MCF 10A (cell line): ENCODE results near the gene TMPRSS11A. TPM values are rescaled to one million over a fixed set of nuclear protein-coding genes. Genes with fewer than 3 reads are reported as not detected.

ENCODE experiments used
- BruUV-seq: library from RNA; stranded (reverse); fragments of 400-500 nt; replicated peaks from 2 replicates; lab custom pipeline; 2021; lab: Mats Ljungman, UMichigan
- CTCF ChIA-PET: fragments of 300-600 bp; sonication (Branson Sonifier 250); formaldehyde crosslinking; extraction: SDS; loops from one replicate; lab custom pipeline; 2021; ENCODE audit warnings: antibody characterized with exemption, inconsistent platforms; lab: Yijun Ruan, JAX
- POLR2A ChIA-PET: fragments of 300-600, 350-650 bp; sonication (Branson Sonifier 250); formaldehyde crosslinking; extraction: SDS; loops from one replicate; lab custom pipeline; 2020; ENCODE audit warnings: antibody characterized with exemption, inconsistent platforms; lab: Yijun Ruan, JAX
- DNase-seq: peaks from one replicate; pipeline ENCODE4 v3.0.0-alpha.2; 2018; ENCODE audit not compliant: unreplicated experiment
- H3K27ac Mint-ChIP-seq: one replicate; pipeline ENCODE4 v1.8.0; 2022; ENCODE audit warnings: mild to moderate bottlenecking, low read depth, mixed read lengths; ENCODE audit not compliant: unreplicated experiment
- H3K27me3 Mint-ChIP-seq: one replicate; pipeline ENCODE4 v1.8.0; 2022; ENCODE audit warnings: mixed read lengths; ENCODE audit not compliant: insufficient read depth, unreplicated experiment
- H3K36me3 Mint-ChIP-seq: one replicate; pipeline ENCODE4 v1.8.0; 2022; ENCODE audit warnings: mild to moderate bottlenecking, moderate library complexity, mixed read lengths; ENCODE audit not compliant: insufficient read depth, unreplicated experiment
- H3K4me1 Mint-ChIP-seq: one replicate; pipeline ENCODE4 v1.8.0; 2022; ENCODE audit warnings: mixed read lengths; ENCODE audit not compliant: insufficient read depth, unreplicated experiment
- H3K4me3 Mint-ChIP-seq: one replicate; pipeline ENCODE4 v1.8.0; 2022; ENCODE audit warnings: mild to moderate bottlenecking, moderate library complexity, mixed read lengths; ENCODE audit not compliant: unreplicated experiment
- H3K9me3 Mint-ChIP-seq: one replicate; pipeline ENCODE4 v1.8.0; 2022; ENCODE audit warnings: mixed read lengths; ENCODE audit not compliant: unreplicated experiment
- intact Hi-C: fragments of 100-400 bp; cut with micrococcal nuclease; formaldehyde crosslinking; loops from 2 replicates; pipeline ENCODE4 v1.14.1; 2022
- total RNA-seq: library from RNA; stranded (reverse); gene quantifications from 2 replicates; pipeline ENCODE4 v1.2.3, GENCODE V29; 2022
- TF ChIP-seq, protein P1 (sequence below): fragments of 200-600 bp; IDR thresholded peaks from one replicate; pipeline ENCODE4 v1.8.0; 2022; ENCODE audit warnings: antibody characterized with exemption, mild to moderate bottlenecking; ENCODE audit not compliant: unreplicated experiment

The TMPRSS11A gene
- total RNA-seq, 1 experiment from 2014 or later = not detected

DNA sequence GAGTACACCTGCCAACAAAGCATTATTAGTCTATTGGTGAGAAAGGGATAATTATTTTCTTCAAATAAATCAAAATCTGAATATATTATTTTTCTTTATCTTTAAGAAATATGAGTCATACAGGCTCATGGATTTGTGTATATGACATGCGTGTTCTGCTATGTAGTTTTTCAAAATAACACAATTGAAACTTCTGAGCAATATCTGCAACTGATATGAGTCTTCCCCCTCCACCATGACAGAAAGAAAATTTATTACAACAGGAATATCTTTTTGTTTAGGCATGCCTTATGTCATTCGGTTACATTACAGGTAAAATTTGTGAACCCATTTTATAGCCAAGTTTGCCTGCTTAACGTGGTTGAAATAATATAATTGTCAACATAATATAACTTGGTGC, 32.0 kb downstream of the TMPRSS11A start:
- Mint-ChIP-seq H3K27me3 (no peaks in the 10 kb centered on the region), H3K4me1 (peaks cover 19% of the 10 kb centered on the region), H3K4me3 (no peak overlapping the region), H3K36me3 (no peaks in the 10 kb centered on the region), H3K27ac (no peak overlapping the region), H3K9me3 (no peaks in the 10 kb centered on the region)
- CTCF ChIA-PET = interaction anchor here (0.6 kb wide), 1 partner anchor 982 kb away, joined by 3 read pairs; no protein-coding TSS in a partner anchor
- POLR2A ChIA-PET = no interaction called here
- TF ChIP-seq, protein P1, sequence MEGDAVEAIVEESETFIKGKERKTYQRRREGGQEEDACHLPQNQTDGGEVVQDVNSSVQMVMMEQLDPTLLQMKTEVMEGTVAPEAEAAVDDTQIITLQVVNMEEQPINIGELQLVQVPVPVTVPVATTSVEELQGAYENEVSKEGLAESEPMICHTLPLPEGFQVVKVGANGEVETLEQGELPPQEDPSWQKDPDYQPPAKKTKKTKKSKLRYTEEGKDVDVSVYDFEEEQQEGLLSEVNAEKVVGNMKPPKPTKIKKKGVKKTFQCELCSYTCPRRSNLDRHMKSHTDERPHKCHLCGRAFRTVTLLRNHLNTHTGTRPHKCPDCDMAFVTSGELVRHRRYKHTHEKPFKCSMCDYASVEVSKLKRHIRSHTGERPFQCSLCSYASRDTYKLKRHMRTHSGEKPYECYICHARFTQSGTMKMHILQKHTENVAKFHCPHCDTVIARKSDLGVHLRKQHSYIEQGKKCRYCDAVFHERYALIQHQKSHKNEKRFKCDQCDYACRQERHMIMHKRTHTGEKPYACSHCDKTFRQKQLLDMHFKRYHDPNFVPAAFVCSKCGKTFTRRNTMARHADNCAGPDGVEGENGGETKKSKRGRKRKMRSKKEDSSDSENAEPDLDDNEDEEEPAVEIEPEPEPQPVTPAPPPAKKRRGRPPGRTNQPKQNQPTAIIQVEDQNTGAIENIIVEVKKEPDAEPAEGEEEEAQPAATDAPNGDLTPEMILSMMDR = no peak
- intact Hi-C loops = no loop called here
- no peak for DNase-seq
- BruUV-seq = no TSS peak

DNA sequence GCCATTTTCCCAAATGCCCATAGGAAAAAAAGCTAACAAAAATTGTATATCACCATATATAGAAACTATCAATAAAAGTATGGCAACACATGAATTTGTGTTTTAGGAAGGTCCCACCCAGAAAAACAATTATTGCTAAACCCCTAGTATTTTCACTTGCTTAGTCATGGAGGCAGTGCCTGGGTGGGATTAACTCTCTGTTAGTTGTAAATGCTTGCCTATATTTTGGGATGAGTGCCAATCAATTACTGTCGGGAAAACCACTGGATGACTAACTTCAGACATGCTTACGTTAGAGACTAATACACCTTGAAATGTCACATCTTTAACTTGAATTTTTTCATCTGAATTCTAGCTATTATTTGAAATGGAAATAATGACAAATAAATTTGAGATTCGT, 33.9 kb downstream of the TMPRSS11A start:
- ChIA-PET POLR2A (interaction anchor here (0.6 to 1.1 kb wide), 3 partner anchors 33 to 229 kb away, joined by 3 to 5 read pairs (median 3); partner anchors contain the start of gene UBA6), CTCF (interaction anchor here (0.8 to 2.2 kb wide), 2 partner anchors 59 to 247 kb away, joined by 3 to 9 read pairs; no protein-coding TSS in a partner anchor)
- TF ChIP-seq, protein P1 = no peak
- Mint-ChIP-seq H3K4me3 (no peak overlapping the region), H3K4me1 (peaks cover 19% of the 10 kb centered on the region), H3K9me3 (no peaks in the 10 kb centered on the region), H3K36me3 (no peaks in the 10 kb centered on the region), H3K27me3 (no peaks in the 10 kb centered on the region), H3K27ac (no peak overlapping the region)
- BruUV-seq = no TSS peak
- intact Hi-C loops = no loop called here
- DNase-seq = peak; percentile 91

DNA sequence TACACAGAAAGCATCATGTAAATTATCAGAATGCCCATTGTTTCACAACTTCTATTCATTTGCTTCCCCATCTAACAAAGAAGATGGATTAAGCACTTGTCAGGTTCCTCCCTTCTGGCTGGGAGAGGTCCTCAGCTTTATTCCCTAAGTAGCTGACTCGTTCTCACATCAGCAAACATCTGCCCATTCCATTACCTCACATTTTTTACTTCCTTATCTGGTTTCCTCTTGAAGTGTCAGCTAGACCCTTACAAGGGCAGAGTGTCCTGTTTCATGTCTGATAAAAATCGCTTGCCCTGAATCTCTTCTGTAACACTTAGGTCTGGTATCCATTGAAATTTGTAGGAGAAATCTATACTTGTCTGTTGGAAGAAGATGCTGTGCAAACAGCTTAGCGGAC, 34.7 kb downstream of the TMPRSS11A start:
- H3K36me3 Mint-ChIP-seq = no peaks in the 10 kb centered on the region

DNA sequence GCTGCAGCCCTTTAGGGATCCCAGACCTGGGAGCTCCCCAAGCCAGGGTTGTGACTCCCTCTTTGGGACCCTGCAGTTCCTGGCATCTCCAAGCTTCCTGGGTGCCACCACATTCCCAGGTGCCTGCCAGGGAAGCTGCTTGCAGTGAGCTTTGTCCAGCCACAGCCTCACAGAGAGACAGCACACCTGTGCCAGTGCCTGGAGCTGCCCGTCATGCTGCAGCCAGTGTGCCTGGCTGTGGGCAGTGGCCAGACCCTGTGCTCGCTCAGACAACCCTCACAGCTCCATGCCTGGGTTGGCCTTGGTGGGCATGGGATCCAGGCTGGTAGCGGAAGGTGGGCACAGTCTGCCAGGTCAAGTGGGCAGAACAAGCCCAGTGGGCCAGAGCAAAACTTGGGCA, 36.0 kb downstream of the TMPRSS11A start:
- ChIA-PET CTCF (interaction anchor here (0.7 to 4.1 kb wide), 2 partner anchors 9 to 17 kb away, joined by 3 to 25 read pairs; no protein-coding TSS in a partner anchor), POLR2A (no interaction called here)
- H3K4me1 Mint-ChIP-seq = peaks cover 24% of the 10 kb centered on the region
- H3K36me3 Mint-ChIP-seq = no peaks in the 10 kb centered on the region
- DNase-seq = no peak
- intact Hi-C loops = no loop called here
- no TSS peak for BruUV-seq
- TF ChIP-seq, protein P1 = no peak
- no peak overlapping the region for H3K27ac Mint-ChIP-seq
- H3K27me3 Mint-ChIP-seq = no peaks in the 10 kb centered on the region
- no peaks in the 10 kb centered on the region for H3K9me3 Mint-ChIP-seq
- no peak overlapping the region for H3K4me3 Mint-ChIP-seq

More for the DNA sequence above, 34.7 kb downstream of the TMPRSS11A start:
- Mint-ChIP-seq H3K27ac (no peak overlapping the region), H3K4me3 (no peak overlapping the region), H3K9me3 (no peaks in the 10 kb centered on the region), H3K27me3 (no peaks in the 10 kb centered on the region), H3K4me1 (peaks cover 19% of the 10 kb centered on the region)
- no TSS peak for BruUV-seq
- TF ChIP-seq, protein P1 = no peak
- CTCF ChIA-PET = interaction anchor here (0.8 to 4.1 kb wide), 4 partner anchors 10 to 247 kb away, joined by 3 to 25 read pairs (median 6); no protein-coding TSS in a partner anchor
- peak; percentile 14 for DNase-seq
- POLR2A ChIA-PET = interaction anchor here (0.7 to 1.1 kb wide), 2 partner anchors 28 to 228 kb away, joined by 3 to 5 read pairs; partner anchors contain the start of gene UBA6
- intact Hi-C loops = no loop called here
